Stimulated activated CD4-positive, alpha-beta T cell treated with anti-CD3 and anti-CD28 coated beads, Interleukin-12 subunit alpha, Interleukin-12 subunit beta, amount 100 ng/mL, for 4 hours (primary cell): ENCODE measurements around the gene KRTAP2-4.
"Not testable (repeated sequence)": the region's sequence is repeated elsewhere in the genome, so short reads cannot be mapped to it uniquely, and the experiment has no call there.

ENCODE experiments used
- DNase-seq: peaks from one replicate; pipeline ENCODE4 v3.0.0-alpha.2; 2020

The KRTAP2-4 gene

GRCh38 chr17:41069031-41069430 is 3.4 kb upstream of the KRTAP2-4 start:
- no peak for DNase-seq

- DNase-seq = no peak
Measured at GRCh38 chr17:41067281-41067680, 1.6 kb upstream of the KRTAP2-4 start.

DNA sequence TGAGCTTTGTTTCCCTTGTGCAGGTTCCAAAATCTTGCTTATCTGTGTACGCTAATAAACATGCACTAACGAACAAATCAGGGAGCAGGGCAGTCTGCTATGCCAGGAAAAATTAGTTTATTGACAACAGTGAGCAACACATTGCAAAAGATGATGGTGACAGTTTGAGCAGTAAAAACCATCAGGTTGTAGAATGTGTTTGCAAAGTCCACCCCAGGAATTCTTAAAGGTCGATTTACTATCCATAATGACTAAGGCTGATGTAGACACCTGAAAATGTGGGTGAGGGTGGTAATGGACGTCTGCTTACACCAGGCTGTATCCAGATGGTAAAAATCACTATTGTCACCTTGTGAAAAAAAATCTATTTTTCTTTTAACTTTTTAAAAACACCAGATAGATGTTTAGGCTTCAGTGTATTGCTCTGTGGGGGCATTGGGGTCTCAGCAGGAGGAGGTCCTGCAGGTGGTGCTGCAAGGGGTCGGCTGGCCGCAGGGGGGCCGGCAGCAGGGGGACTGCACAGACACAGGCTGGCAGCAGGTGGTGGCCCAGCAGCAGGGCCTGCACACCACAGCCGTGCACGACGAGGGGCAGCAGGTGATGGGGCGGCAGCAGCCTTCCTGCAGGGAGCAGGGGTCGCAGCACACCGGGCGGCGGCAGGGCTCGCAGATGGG is 526 bp downstream of the KRTAP2-4 start:
- DNase-seq = not testable (repeated sequence)

DNA sequence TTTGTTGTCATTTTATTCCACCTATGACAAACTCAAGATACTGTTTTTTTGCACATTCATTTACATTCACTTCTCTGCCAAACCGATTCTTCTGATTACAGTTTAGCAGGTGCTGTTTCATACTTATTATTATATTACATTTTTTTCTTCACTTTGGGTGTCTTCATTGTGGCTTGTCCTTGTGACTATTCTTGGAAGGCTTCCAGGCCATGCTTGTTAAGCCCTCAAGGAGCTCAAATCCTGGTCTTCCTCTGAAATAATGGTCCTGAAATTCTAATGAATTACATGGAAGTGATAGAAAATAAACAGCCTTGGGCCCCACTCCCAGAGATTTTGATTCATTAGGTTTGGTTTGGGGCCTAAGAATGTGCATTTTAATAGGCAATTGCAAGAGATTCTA is 1.4 kb downstream of the KRTAP2-4 start:
- no peak for DNase-seq

DNA sequence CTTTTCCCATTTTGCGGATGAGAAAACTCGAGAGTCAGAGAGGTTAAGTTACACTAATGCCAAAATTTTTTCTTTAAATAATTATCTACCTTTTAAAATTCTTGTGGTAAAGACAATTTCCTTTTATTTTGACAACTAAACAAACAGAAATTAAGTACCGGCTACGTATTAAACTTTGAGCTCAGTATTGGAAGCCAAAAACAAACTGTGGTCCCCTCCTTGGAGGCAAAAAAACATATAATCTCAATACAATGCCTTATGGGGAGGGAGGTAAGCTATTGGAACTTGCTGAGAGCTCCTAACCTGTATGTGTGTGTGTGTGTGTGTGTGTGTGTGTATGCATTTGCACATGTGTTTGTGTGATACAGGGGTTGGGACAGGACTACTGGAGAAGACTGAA is 2.2 kb downstream of the KRTAP2-4 start:
- DNase-seq = no peak

DNA sequence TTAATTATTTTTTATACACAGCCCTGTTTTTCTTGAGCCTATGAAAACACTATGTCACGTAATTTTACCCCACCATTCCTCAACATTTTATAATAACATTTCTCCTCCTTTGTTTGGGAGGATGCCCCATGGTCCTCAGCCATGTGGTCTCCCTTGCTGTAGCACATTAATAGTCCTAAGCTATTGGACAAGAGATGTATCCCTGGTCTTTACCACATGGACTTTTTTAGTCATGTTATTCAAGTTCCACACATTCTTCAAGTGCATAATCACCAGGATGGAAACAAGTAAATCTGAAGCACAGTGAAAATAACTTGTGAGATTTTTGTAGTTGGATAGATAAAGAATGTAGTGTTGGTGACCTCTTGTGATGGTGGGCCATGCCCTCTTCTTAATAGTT is 3.7 kb downstream of the KRTAP2-4 start:
- no peak for DNase-seq

- DNase-seq = no peak
Measured at GRCh38 chr17:41060052-41060604, 5.6 kb downstream of the KRTAP2-4 start, which contains the start of gene KRTAP2-3. TSS of gene KRTAP2-3 (minus strand) at chr17:41060114. CDS start at chr17:41060050, 64 bp downstream.

DNA sequence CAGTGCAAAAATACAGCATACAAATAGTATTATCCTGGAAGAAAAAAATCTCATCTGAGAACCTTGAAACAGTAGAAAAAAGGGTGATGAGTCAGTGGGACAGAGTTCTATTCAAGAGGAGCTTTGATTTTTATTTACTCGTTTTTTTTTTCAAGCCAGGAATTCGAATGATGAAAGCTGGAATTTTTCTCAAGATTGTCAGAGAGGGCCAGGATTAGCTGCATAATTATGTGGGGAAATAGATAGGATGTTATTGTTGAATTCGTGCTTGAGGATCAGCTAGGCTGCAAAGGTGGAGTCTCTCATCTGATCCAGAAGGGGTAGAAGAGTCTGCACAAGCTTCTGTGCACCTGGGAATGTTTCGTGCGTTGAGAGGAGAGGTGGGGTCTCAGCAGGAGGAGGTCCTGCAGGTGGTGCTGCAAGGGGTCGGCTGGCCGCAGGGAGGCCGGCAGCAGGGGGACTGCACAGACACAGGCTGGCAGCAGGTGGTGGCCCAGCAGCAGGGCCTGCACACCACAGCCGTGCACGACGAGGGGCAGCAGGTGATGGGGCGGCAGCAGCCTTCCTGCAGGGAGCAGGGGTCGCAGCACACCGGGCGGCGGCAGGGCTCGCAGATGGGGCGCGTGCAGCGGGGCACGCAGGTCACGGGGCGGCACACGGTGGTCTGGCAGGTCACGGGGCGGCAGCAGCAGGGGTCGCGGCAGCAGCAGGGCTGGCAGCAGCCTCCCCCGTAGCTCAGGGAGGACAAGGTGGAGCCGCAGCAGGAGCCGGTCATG is 6.2 kb downstream of the KRTAP2-4 start:
- not testable (repeated sequence) for DNase-seq

- no peak for DNase-seq
Measured at GRCh38 chr17:41058741-41059140, 6.9 kb downstream of the KRTAP2-4 start.

DNA sequence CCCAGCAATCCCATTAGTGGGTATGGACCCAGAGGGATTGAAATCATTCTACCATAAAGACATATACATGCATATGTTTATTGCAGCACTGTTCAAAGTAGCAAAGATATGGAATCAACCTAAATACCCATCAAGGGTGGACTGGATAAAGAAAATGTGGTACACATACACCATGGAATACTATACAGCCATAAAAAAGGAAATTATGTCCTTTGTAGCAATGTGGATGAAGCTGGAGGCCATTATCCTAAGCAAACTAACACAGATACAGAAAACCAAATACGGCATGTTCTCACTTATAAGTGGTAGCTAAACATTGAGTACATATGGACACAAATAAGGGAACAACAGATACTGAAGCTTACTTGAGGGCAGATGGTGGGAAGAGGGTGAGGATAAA is 8.1 kb downstream of the KRTAP2-4 start:
- DNase-seq = no peak

DNA sequence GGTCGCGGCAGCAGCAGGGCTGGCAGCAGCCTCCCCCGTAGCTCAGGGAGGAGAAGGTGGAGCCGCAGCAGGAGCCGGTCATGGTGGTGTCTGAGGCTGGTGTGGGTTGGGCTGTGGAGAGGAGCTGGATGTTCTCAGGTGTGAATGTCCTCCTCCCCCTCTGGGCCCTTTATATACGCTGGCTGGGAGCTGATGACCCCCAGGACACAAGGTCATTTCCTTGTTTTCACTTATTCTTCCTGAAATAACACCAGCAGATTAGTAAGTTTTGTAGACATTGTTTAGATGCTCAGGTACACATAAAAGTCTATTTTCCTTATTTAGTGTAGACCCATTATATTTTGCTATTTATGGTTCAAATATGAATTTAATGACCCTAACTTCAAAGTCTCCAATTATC is 10.5 kb downstream of the KRTAP2-4 start, which contains the start of gene KRTAP2-2:
KRTAP2-2 (minus strand) TSS at position 101 of the 400 bp plus-strand sequence; CDS start at position 82, 19 bp downstream.
- DNase-seq = not testable (repeated sequence)

DNA sequence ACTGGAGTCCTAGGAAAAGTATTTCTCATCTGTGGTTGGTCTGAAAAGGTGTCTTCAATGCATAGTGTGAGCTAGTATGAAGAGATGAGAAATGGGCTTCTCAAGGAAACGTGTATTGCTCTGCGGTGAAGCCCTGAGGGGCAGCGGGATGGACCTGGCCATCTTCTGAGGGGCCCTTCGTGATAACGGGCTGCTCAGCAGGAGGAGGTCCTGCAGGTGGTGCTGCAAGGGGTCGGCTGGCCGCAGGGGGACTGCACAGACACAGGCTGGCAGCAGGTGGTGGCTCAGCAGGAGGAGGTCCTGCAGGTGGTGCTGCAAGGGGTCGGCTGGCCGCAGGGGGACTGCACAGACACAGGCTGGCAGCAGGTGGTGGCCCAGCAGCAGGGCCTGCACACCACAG is 11.1 kb downstream of the KRTAP2-4 start:
- not testable (repeated sequence) for DNase-seq

DNA sequence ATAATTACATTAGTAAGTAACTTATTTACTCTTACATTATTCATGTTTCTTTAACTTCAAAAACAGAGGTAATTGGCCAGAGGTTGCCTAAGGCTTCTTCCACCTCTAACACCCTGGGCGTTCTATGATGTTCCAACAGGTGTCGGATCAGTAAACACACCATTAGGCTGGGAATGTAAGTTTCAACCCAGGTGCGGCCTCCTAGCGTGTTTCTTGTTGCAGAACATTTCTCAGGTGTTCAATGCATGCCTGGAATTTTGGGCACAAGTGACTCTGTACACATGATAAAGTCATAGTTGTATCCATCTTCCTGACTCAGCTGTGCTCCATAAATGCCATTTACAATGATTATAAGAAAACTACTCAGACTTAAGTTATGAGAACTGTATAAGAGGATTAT is 11.7 kb downstream of the KRTAP2-4 start:
- no peak for DNase-seq

- DNase-seq = no peak
Measured at GRCh38 chr17:41052566-41052965, 13.1 kb downstream of the KRTAP2-4 start.

DNA sequence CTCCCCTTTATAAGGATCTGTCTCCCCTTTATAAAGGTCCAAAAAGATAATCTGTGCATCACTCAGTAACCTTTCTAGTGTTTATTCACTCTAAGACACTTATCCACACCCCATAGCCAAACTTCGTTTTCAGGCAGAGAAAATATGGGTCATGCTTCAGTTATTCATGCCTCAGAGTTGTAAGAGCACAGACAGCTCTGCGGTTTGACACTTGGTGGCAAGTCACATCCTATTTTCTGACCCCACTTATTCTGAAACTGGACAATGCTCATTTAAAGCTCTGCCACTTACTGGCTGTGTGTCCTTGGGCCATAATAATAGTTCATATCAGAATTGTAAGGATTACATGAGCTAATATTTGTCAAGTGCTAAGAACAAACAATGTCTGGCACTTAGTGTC is 16.6 kb downstream of the KRTAP2-4 start:
- no peak for DNase-seq

GRCh38 chr17:41048441-41048840 is 17.2 kb downstream of the KRTAP2-4 start:
- DNase-seq = no peak

GRCh38 chr17:41046735-41047465 is 18.8 kb downstream of the KRTAP2-4 start, which contains the start of gene KRTAP2-1:
TSS of gene KRTAP2-1 (minus strand) at chr17:41047316. CDS start at chr17:41047267, 49 bp downstream.
- DNase-seq = not testable (repeated sequence)

DNA sequence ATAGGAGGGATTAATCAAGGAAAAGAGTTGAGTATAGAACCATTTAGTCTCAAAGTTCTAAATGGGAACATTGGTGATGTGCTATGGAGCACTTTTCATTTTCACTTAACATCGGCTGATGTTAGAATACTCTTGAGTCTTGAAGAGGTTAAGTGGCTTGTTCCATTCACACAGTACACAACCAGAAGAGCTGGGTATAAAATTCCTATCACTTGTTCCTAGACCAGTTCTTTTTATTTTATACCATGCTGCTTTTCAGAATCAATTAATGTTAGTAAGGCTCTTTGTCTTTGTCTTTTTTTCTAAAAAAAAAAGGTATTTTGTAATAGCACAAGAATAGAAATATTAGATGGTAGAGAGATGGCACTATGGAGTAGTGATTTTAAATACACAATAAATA is 22.7 kb downstream of the KRTAP2-4 start:
- DNase-seq = no peak

- not testable (repeated sequence) for DNase-seq
Measured at GRCh38 chr17:41040783-41041571, 24.7 kb downstream of the KRTAP2-4 start, which contains the start of gene KRTAP1-1. TSS of gene KRTAP1-1 (minus strand) at chr17:41041450. CDS start at chr17:41041397, 53 bp downstream.

GRCh38 chr17:41037853-41038350 is 27.8 kb downstream of the KRTAP2-4 start:
- no peak for DNase-seq

GRCh38 chr17:41034346-41034935 is 31.2 kb downstream of the KRTAP2-4 start, which contains the start of gene KRTAP1-3:
TSS of gene KRTAP1-3 (minus strand) at chr17:41034874. CDS start at chr17:41034821, 53 bp downstream.
- DNase-seq = not testable (repeated sequence)
